HT1080 (cell line): ENCODE data around the gene LRMDA. TPM values are rescaled to one million over a fixed set of nuclear protein-coding genes. Genes with fewer than 3 reads are reported as not detected.

Experiments used
- DNase-seq: peaks from one replicate; pipeline ENCODE4 v3.0.0-alpha.2; 2015; ENCODE audit warnings: low read depth
- total RNA-seq: library from RNA; depleted of rRNA; stranded (reverse); fragments of >200 nt; shearing (Covaris generic); gene quantifications from 2 replicates; pipeline ENCODE4 v1.2.3, GENCODE V29; 2014

The LRMDA gene
- total RNA-seq, 1 experiment from 2014 or later, result not detected

- no peak for DNase-seq
Observed at GRCh38 chr10:75809003-75809402, 377.6 kb downstream of the LRMDA start.

GRCh38 chr10:75814014-75814413, 382.6 kb downstream of the LRMDA start:
- no peak for DNase-seq

DNA sequence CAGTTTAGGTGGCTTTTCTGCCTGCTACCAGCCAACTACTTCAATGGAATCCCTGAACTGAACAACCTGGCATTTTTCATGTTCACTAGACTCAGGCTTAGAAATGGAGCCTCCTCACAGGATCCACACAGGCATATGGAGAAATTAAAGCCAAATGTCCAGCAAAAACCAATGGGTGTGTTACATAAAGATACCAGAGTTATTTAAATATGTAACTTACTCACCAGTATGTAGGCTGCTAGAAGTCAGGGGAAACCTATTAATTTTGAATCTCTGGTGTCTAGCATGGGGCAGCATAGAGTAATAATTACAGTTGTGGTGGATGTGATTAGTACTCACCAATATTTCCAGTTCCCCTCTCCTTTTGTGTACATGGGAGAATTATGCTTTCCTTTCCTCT, 383.6 kb downstream of the LRMDA start:
- no peak for DNase-seq

DNA sequence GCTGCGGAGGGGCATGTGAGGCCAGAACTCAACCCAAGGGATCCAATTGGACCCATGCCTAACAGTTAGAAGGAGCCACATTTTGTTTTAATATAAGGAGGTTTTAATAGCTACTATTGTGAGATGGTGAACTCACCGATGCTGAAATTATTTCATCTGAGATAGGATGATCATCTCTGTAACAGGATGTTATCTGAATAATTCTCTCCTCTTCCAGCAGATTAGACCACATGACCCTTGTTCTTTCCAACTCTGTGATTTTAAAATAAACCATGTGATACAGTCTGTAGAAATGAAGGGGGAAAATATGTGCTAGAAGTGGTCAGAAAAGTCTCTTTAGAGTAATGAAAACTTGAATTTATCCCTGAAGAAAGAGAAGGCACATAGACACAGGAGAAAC, 385.8 kb downstream of the LRMDA start:
- no peak for DNase-seq

DNA sequence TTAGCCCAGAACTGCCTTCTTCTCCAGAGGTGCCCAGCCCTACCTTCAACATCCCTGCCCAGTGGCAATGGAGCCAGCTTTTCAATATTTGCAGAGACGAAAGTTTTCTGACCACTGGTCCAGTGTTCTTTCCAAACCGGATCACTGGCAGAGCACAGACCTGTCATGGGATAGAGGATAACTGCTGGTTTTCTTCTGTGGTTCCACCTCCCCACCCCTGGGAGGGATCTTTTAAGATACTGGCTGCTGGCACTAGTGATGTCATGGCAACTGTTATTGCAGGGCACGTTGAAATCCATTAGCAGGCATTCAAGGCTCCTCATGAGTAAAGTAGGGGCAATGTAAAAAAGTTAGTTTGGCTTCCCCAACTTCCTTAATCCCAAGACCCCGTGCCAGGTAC, 387.1 kb downstream of the LRMDA start:
- no peak for DNase-seq

- DNase-seq, result no peak
Observed at GRCh38 chr10:75825235-75825634, 393.8 kb downstream of the LRMDA start.

- no peak for DNase-seq
Observed at GRCh38 chr10:75825661-75826060, 394.2 kb downstream of the LRMDA start.

DNA sequence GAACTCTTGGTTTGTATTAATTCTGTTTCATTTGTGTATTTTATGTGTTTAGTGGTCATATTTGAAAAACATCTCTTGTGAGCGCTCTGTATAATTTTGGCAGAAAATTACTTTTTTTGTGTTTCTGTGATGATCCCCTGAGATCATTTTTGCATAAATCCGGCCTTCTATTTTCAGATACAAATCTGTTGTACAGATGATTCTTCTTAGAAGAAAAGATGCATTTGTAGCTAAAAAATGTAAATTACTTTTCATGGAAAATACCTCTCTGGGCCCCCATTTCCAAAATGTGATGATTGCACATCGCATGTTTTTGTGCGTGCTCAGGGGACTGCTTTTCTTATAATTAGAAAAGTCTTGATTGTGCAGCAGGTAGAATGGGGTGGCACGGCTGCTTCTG, 395.4 kb downstream of the LRMDA start:
- DNase-seq, result no peak

- DNase-seq, result no peak
Observed at GRCh38 chr10:75827587-75828021, 396.2 kb downstream of the LRMDA start.

GRCh38 chr10:75828413-75828812, 397.0 kb downstream of the LRMDA start:
- no peak for DNase-seq

DNA sequence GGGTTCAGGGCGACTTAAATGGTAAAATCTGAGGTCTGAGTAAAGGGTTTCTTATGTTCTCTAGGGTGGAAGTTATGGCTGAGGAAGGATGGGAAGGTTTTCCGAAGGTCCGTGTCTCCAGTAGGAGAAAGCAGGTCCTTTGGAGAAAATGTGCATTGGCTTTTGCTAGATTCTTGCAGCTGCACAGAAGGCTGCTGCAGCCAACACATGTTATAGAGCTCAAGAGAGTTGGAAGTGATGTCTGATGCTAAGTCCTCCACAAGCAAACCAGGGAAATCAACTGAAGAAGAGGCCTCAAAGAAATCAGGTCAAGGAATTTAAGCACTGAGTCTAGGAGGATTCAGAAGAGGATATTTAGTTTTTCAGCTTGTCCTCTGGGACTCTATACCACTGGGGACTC, 404.6 kb downstream of the LRMDA start:
- no peak for DNase-seq

- DNase-seq, result no peak
Observed at GRCh38 chr10:75838486-75838885, 407.1 kb downstream of the LRMDA start.

- no peak for DNase-seq
Observed at GRCh38 chr10:75839020-75839419, 407.6 kb downstream of the LRMDA start.

GRCh38 chr10:75841266-75841665, 409.8 kb downstream of the LRMDA start:
- DNase-seq, result no peak

DNA sequence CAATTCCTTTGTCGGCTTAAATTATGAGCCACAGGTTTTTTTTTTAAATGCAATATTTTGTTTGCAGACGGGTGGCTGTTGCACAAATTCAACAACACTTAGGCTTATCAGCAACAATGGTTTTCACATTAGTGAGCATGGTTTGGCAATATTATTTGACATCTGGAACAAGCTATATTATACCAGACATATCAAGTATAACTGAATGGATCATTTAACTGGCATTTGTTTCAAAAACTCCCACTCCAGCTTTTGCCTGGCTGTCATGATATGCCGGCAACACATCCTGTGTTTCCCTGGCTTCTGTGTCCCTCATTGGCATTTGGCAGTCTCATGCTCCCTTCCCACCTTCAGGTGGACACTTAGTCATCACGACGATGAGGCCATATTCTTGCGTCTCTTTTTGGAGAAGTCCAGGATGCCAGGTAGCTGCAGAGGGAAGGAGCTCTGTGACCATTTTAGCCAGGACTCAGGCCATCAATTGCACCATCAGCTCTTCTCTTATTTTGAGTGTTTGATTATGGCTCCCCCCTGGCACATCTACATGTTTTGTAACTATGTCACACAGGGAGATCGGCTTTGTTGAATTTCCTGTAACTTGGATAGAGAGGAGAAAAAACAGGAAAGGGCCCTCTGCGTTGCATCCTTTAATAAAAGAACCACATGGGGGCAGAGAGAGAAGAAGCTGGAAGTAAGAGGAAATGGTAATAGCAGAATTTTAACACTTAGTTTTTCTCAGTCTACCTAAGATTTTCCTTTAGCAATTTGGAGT, 413.9 kb downstream of the LRMDA start:
- no peak for DNase-seq

- no peak for DNase-seq
Observed at GRCh38 chr10:75847477-75847876, 416.1 kb downstream of the LRMDA start.

DNA sequence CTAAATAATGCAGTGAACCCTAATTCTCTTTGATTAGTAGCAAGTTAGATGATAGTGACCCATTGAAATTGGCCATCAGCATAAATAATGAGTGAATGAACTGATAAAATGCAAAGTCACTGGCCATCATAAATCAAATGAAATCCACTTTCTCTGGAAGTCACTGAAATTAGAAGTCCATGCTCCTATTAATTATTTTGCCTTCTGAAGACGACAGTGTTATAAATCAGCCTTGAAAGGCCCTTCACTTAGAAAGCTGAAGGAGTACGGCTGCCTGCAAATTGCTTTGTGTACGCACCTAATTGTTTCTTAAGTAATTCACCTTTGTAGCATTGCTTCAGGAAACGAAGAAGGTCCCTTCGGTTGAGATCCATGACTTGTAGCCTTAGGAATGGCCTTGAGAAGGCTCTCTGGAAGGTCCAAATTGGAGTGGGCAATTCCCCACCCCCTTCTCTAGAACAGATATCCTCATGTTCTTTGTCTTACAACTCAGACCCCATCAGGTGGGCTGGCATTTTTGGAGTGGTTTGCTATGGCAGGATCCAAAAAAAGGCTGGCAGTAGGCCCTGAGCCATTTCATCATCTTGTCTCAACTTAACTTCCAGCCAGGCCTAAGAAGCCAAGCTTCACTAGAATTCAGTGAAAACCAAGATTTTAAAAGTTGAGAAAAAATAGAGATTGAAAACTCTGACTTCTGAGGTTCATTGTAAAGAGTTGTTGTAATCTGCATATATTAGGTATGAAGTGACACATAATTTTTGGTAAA, 420.3 kb downstream of the LRMDA start:
- DNase-seq, result no peak

- no peak for DNase-seq
Observed at GRCh38 chr10:75852851-75853484, 421.5 kb downstream of the LRMDA start.

GRCh38 chr10:75857269-75857846, 425.9 kb downstream of the LRMDA start:
- no peak for DNase-seq

- no peak for DNase-seq
Observed at GRCh38 chr10:75857896-75858295, 426.5 kb downstream of the LRMDA start.

GRCh38 chr10:75858339-75858738, 426.9 kb downstream of the LRMDA start:
- no peak for DNase-seq

- DNase-seq, result no peak
Observed at GRCh38 chr10:75859141-75859540, 427.7 kb downstream of the LRMDA start.
